Activated B cell treated with CpG ODN at 0.5 μM for 24 hours (primary cell): ENCODE results near the gene SLC6A3. TPM values are rescaled to one million over a fixed set of nuclear protein-coding genes. Genes with fewer than 3 reads are reported as not detected.

Experiments
- ATAC-seq: fragments of 200-7000 bp; cut with Tn5 transposase; one replicate; pipeline ENCODE4 v1.10.0; 2021; ENCODE audit warnings: low read depth, mild to moderate bottlenecking, moderate library complexity
- CTCF ChIA-PET: fragments of 350-600 bp; sonication (Branson Sonifier 250); formaldehyde crosslinking; loops from one replicate; lab custom pipeline; 2021; ENCODE audit warnings: antibody characterized with exemption; lab: Charles Lee
- POLR2A ChIA-PET: fragments of 350-600 bp; sonication (Branson Sonifier 250); formaldehyde crosslinking; loops from one replicate; lab custom pipeline; 2021; ENCODE audit warnings: antibody characterized with exemption; lab: Charles Lee
- DNase-seq: peaks from one replicate; pipeline ENCODE4 v3.0.0; 2022
- H3K27ac Mint-ChIP-seq: one replicate; pipeline ENCODE4 v1.8.0; 2020; ENCODE audit warnings: mixed read lengths
- H3K27me3 Mint-ChIP-seq: one replicate; pipeline ENCODE4 v1.8.0; 2021; ENCODE audit warnings: mixed read lengths
- H3K36me3 Mint-ChIP-seq: one replicate; pipeline ENCODE4 v1.8.0; 2021; ENCODE audit warnings: low read depth, mixed read lengths
- H3K4me1 Mint-ChIP-seq: one replicate; pipeline ENCODE4 v1.8.0; 2021; ENCODE audit warnings: mixed read lengths
- H3K4me3 Mint-ChIP-seq: one replicate; pipeline ENCODE4 v1.8.0; 2020; ENCODE audit warnings: mild to moderate bottlenecking, mixed read lengths
- H3K9me3 Mint-ChIP-seq: one replicate; pipeline ENCODE4 v1.8.0; 2020; ENCODE audit warnings: mixed read lengths
- CTCF ChIP-seq: fragments of 200-600 bp; IDR thresholded peaks from one replicate; pipeline ENCODE4 v1.8.0; 2022; ENCODE audit warnings: antibody characterized with exemption, mild to moderate bottlenecking
- intact Hi-C: fragments of 100-400 bp; cut with micrococcal nuclease; formaldehyde crosslinking; loops from one replicate; pipeline ENCODE4 v1.15.1; 2024
- total RNA-seq: library from RNA; stranded (reverse); gene quantifications from 2 replicates; pipeline ENCODE4 v1.2.3, GENCODE V29; 2022

SLC6A3 gene
- total RNA-seq, 1 donor from 2014 or later: 2.0 TPM

DNA sequence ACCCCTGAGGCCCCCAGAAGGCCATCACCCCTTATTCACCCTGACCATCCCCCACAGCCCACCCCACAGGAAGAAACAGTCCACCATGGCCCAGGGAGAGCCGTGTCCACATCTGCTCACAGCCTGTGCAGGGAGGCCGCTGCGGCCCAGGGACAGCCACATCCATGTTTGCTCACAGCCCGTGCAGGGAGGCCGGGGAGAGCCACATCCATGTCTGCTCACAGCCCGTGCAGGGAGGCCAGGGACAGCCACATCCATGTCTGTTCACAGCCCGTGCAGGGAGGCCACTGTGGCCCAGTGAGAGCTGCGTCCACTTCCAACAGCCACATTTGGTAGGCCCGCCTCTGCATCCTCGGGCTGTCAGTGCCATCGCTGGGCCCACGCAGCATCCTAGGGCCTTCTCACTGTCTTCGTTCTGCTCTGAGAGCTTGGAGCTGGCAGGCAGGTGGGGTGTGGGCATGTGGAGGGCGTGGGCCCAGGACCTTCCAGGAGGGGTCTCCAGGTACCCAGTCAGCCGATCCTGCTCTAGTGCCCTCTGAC, 40.4 kb upstream of the SLC6A3 start:
- no peak for DNase-seq
- H3K4me1 Mint-ChIP-seq: peaks cover 96% of the 10 kb centered on the region
- CTCF ChIA-PET: interaction anchor here (1.3 to 9.7 kb wide), 2 partner anchors 10 to 17 kb away, joined by 9 to 76 read pairs; no protein-coding TSS in a partner anchor
- intact Hi-C loops: loop anchor here (1.0 to 10.0 kb wide), 5 partner anchors 10 to 141 kb away; partner anchors contain the start of gene CLPTM1L
- H3K9me3 Mint-ChIP-seq: no peaks in the 10 kb centered on the region
- no peak for TF ChIP-seq CTCF
- H3K4me3 Mint-ChIP-seq: peak overlapping the region; percentile 76
- POLR2A ChIA-PET: interaction anchor here (1.3 to 16.5 kb wide), 13 partner anchors 5 to 168 kb away, joined by 5 to 941 read pairs (median 9); partner anchors contain the start of genes CLPTM1L and LPCAT1
- H3K27me3 Mint-ChIP-seq: no peaks in the 10 kb centered on the region
- ATAC-seq: no peak
- H3K36me3 Mint-ChIP-seq: peaks cover 76% of the 10 kb centered on the region
- peak overlapping the region; percentile 99 for H3K27ac Mint-ChIP-seq

DNA sequence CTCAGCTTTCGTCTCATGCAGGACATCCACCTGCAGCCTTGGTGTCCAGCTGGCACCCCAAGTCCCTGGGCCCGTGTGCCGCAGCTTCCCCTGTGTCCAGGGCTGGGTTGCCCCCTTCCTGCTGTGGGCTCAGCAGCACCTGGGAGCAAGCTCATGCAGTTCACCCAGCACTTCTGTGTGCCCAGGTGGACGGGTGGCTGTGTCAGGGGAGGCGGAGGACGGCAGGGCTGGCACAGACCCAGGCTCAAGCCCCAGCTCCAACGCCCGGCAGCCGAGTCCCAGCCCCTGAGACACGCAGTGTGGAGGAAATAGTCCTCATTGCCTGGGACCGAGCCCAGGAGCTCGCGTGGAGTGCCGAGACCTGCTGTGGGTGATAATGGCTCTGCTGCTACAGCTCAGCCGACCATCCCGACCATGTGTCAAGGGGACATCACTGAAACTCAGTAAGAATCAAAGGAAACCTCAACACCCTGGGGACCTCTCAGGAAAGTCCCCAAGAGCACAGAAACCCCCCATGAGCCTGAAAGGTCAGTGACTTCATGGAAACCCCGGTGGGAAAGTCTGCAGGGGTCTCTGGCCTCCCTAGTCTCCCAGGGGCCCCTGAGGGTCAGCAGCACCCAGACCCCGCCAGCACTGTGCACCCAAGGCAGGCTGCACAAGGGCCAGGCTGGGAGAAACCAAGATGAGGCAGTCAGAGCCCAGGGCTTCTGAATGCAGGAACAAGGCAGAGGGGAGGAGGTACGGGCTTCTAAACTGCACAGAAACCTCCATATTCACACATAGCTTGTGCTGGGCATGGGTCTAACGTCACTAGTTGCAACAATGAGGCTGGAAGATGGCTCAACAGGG, 39.7 kb upstream of the SLC6A3 start:
- H3K4me3 Mint-ChIP-seq: peak overlapping the region; percentile 76

GRCh38 chr5:1483856-1484729, 38.9 kb upstream of the SLC6A3 start:
- ATAC-seq: no peak
- CTCF ChIA-PET: interaction anchor here (0.8 to 9.7 kb wide), 5 partner anchors 12 to 113 kb away, joined by 3 to 76 read pairs (median 7); no protein-coding TSS in a partner anchor
- peak overlapping the region; percentile 76 for H3K4me3 Mint-ChIP-seq
- TF ChIP-seq CTCF: no peak
- POLR2A ChIA-PET: interaction anchor here (0.8 to 16.5 kb wide), 19 partner anchors 7 to 344 kb away, joined by 3 to 941 read pairs (median 7); partner anchors contain the start of genes CLPTM1L and LPCAT1
- H3K9me3 Mint-ChIP-seq: no peaks in the 10 kb centered on the region
- no peaks in the 10 kb centered on the region for H3K27me3 Mint-ChIP-seq
- peak overlapping the region; percentile 99 for H3K27ac Mint-ChIP-seq
- H3K4me1 Mint-ChIP-seq: peaks cover 96% of the 10 kb centered on the region
- H3K36me3 Mint-ChIP-seq: peaks cover 77% of the 10 kb centered on the region
- no peak for DNase-seq
- intact Hi-C loops: loop anchor here (10.0 kb wide), 1 partner anchor 139 kb away; the partner anchor contains the start of gene CLPTM1L

More for the DNA sequence above, 39.7 kb upstream of the SLC6A3 start:
- Mint-ChIP-seq H3K27ac (peak overlapping the region; percentile 99), H3K36me3 (peaks cover 77% of the 10 kb centered on the region), H3K9me3 (no peaks in the 10 kb centered on the region), H3K4me1 (peaks cover 96% of the 10 kb centered on the region), H3K27me3 (no peaks in the 10 kb centered on the region)
- intact Hi-C loops: loop anchor here (1.0 to 10.0 kb wide), 5 partner anchors 10 to 140 kb away; partner anchors contain the start of gene CLPTM1L
- peak; percentile 65 for ATAC-seq
- DNase-seq: peak; percentile 75
- ChIA-PET POLR2A (interaction anchor here (0.8 to 16.5 kb wide), 19 partner anchors 6 to 345 kb away, joined by 3 to 941 read pairs (median 7); partner anchors contain the start of genes CLPTM1L and LPCAT1), CTCF (interaction anchor here (0.8 to 9.7 kb wide), 5 partner anchors 11 to 112 kb away, joined by 3 to 76 read pairs (median 7); no protein-coding TSS in a partner anchor)
- TF ChIP-seq CTCF: no peak

- TF ChIP-seq CTCF: no peak
- H3K4me1 Mint-ChIP-seq: peaks cover 91% of the 10 kb centered on the region
- CTCF ChIA-PET: interaction anchor here (0.8 to 9.7 kb wide), 2 partner anchors 12 to 19 kb away, joined by 3 to 76 read pairs; no protein-coding TSS in a partner anchor
- ATAC-seq: no peak
- no peak for DNase-seq
- peak overlapping the region; percentile 44 for H3K4me3 Mint-ChIP-seq
- no peaks in the 10 kb centered on the region for H3K27me3 Mint-ChIP-seq
- peak overlapping the region; percentile 80 for H3K27ac Mint-ChIP-seq
- POLR2A ChIA-PET: interaction anchor here (1.2 to 16.5 kb wide), 5 partner anchors 8 to 54 kb away, joined by 3 to 941 read pairs (median 68); partner anchors contain the start of gene LPCAT1
- peaks cover 79% of the 10 kb centered on the region for H3K36me3 Mint-ChIP-seq
- H3K9me3 Mint-ChIP-seq: no peaks in the 10 kb centered on the region
- intact Hi-C loops: loop anchor here (10.0 kb wide), 1 partner anchor 138 kb away; the partner anchor contains the start of gene CLPTM1L
Measured at GRCh38 chr5:1483064-1483463, 37.8 kb upstream of the SLC6A3 start.
